SU-DHL-6 (cell line): ENCODE results near the gene SLCO3A1.

Experiments used
- H2AFZ ChIP-seq: fragments of 200-600 bp; sonication (generic); 2 replicates; pipeline ENCODE4 v1.6.1; 2014; ENCODE audit warnings: low read depth, mild to moderate bottlenecking, moderate library complexity, mixed read lengths, antibody characterized with exemption, low read length; ENCODE audit not compliant: severe bottlenecking
- H3F3A ChIP-seq: fragments of 200-600 bp; shearing (Covaris generic); 2 replicates; pipeline ENCODE4 v1.6.0; 2016; ENCODE audit warnings: antibody characterized with exemption, mild to moderate bottlenecking; ENCODE audit not compliant: insufficient read depth
- H3K27ac ChIP-seq: fragments of 200-600 bp; sonication (generic); 2 replicates; pipeline ENCODE4 v1.5.1; 2016; ENCODE audit warnings: low read depth, mild to moderate bottlenecking, low read length, moderate library complexity, mixed read lengths
- H3K27me3 ChIP-seq: fragments of 200-600 bp; sonication (generic), shearing (Covaris generic); 2 replicates; pipeline ENCODE4 v1.6.0; 2014; ENCODE audit warnings: mild to moderate bottlenecking, low read length
- H3K36me3 ChIP-seq: fragments of 200-600 bp; sonication (generic); 2 replicates; pipeline ENCODE4 v1.6.1; 2014; ENCODE audit warnings: mild to moderate bottlenecking, low read length, mixed read lengths
- H3K4me2 ChIP-seq: fragments of 300-600, 200-600 bp; shearing (Covaris generic), sonication (generic); 2 replicates; pipeline ENCODE4 v1.6.0; 2014; ENCODE audit warnings: low read length, low read depth, mild to moderate bottlenecking; ENCODE audit not compliant: poor library complexity, severe bottlenecking
- H3K4me3 ChIP-seq: fragments of 200-600 bp; sonication (generic); 2 replicates; pipeline ENCODE4 v1.5.1; 2014; ENCODE audit warnings: antibody characterized with exemption, low read length, mild to moderate bottlenecking, mixed read lengths; ENCODE audit not compliant: insufficient read depth, poor library complexity, severe bottlenecking
- H3K79me2 ChIP-seq: fragments of 200-600 bp; sonication (generic); 2 replicates; pipeline ENCODE4 v1.6.1; 2014; ENCODE audit warnings: mild to moderate bottlenecking, low read length, moderate library complexity; ENCODE audit not compliant: insufficient read depth
- H3K9ac ChIP-seq: fragments of 200-600 bp; sonication (generic); 2 replicates; pipeline ENCODE4 v1.7.0; 2014; ENCODE audit warnings: mild to moderate bottlenecking, low read length
- H3K9me2 ChIP-seq: fragments of 200-600 bp; sonication (generic); replicated peaks from 2 replicates; pipeline ENCODE4 v1.6.1; 2014; ENCODE audit warnings: low read length; ENCODE audit not compliant: insufficient read depth
- H3K9me3 ChIP-seq: fragments of 200-600 bp; sonication (generic); 2 replicates; pipeline ENCODE4 v1.6.1; 2014; ENCODE audit warnings: low read length, mixed read lengths; ENCODE audit not compliant: insufficient read depth
- H4K20me1 ChIP-seq: fragments of 200-600 bp; sonication (generic); 2 replicates; pipeline ENCODE4 v1.6.1; 2014; ENCODE audit warnings: low read depth, mild to moderate bottlenecking, antibody characterized with exemption, low read length, moderate library complexity, mixed read lengths
- CTCF ChIP-seq: fragments of 200-600 bp; sonication (generic); IDR thresholded peaks from one replicate; pipeline ENCODE4 v1.5.1; 2017; ENCODE audit warnings: antibody characterized with exemption, mild to moderate bottlenecking, low read length, moderate library complexity; ENCODE audit not compliant: insufficient read depth, poor library complexity, severe bottlenecking
- EZH2phosphoT487 ChIP-seq: fragments of 200-600 bp; sonication (generic), shearing (Covaris generic); conservative IDR thresholded peaks from 2 replicates; pipeline ENCODE4 v1.6.1; 2018; ENCODE audit warnings: mild to moderate bottlenecking, antibody characterized with exemption, low read length, moderate library complexity, mixed read lengths

Gene SLCO3A1

GRCh38 chr15:92087211-92087610, 233.7 kb downstream of the SLCO3A1 start:
- H2AFZ ChIP-seq: no peak overlapping the region
- H4K20me1 ChIP-seq: no peaks in the 10 kb centered on the region; the same call in 1 of the 2 replicates
- no peak overlapping the region for H3K9ac ChIP-seq
- no peaks in the 10 kb centered on the region for H3K9me2 ChIP-seq
- H3K27me3 ChIP-seq: no peaks in the 10 kb centered on the region
- no peak overlapping the region for H3K4me3 ChIP-seq
- H3K36me3 ChIP-seq: no peaks in the 10 kb centered on the region
- TF ChIP-seq CTCF: no peak
- no peak for TF ChIP-seq EZH2phosphoT487
- H3K79me2 ChIP-seq: no peaks in the 10 kb centered on the region
- no peak overlapping the region for H3K4me2 ChIP-seq
- no peaks in the 10 kb centered on the region for H3K9me3 ChIP-seq
- H3F3A ChIP-seq: no peaks in the 10 kb centered on the region
- no peak overlapping the region for H3K27ac ChIP-seq

- no peak overlapping the region for H2AFZ ChIP-seq
- TF ChIP-seq EZH2phosphoT487 (no peak), CTCF (peak; percentile 30)
- H3K27me3 ChIP-seq: no peaks in the 10 kb centered on the region
- no peaks in the 10 kb centered on the region for H3K9me2 ChIP-seq
- H3K4me2 ChIP-seq: no peak overlapping the region
- H3F3A ChIP-seq: no peaks in the 10 kb centered on the region
- no peak overlapping the region for H3K27ac ChIP-seq
- no peaks in the 10 kb centered on the region for H3K36me3 ChIP-seq
- H4K20me1 ChIP-seq: no peaks in the 10 kb centered on the region; the same call in 1 of the 2 replicates
- H3K9ac ChIP-seq: no peak overlapping the region
- no peak overlapping the region for H3K4me3 ChIP-seq
- H3K9me3 ChIP-seq: no peaks in the 10 kb centered on the region
- no peaks in the 10 kb centered on the region for H3K79me2 ChIP-seq
These were observed 237.7 kb downstream of the SLCO3A1 start for GRCh38 chr15:92091155-92091734.

GRCh38 chr15:92092289-92093105, 239.0 kb downstream of the SLCO3A1 start:
- Histone ChIP-seq H3F3A (no peaks in the 10 kb centered on the region), H3K36me3 (no peaks in the 10 kb centered on the region), H3K4me3 (no peak overlapping the region), H3K27ac (no peak overlapping the region), H3K9me3 (no peaks in the 10 kb centered on the region), H3K9me2 (no peaks in the 10 kb centered on the region), H3K79me2 (no peaks in the 10 kb centered on the region), H3K27me3 (no peaks in the 10 kb centered on the region), H2AFZ (no peak overlapping the region), H4K20me1 (no peaks in the 10 kb centered on the region; the same call in 1 of the 2 replicates), H3K9ac (no peak overlapping the region), H3K4me2 (no peak overlapping the region)
- TF ChIP-seq CTCF: no peak
- no peak for TF ChIP-seq EZH2phosphoT487
